GM13977 (cell line): ENCODE data around the gene FTO.

ENCODE experiments used
- DNase-seq: peaks from one replicate; pipeline ENCODE4 v3.0.0; 2012; ENCODE audit warnings: low spot score
- in situ Hi-C: fragments of 300-500 bp; cut with MboI; formaldehyde crosslinking; loops from one replicate; pipeline ENCODE4 v1.12.0; 2022; ENCODE audit warnings: low sequenced_read_pairs, low pct_unique_long_range_greater_than_20kb, mixed read lengths, inconsistent platforms; ENCODE audit not compliant: unreplicated experiment
- TF ChIP-seq, protein P1 (sequence below): IDR thresholded peaks from 2 replicates; pipeline ENCODE4 v1.5.1; 2012; ENCODE audit warnings: mild to moderate bottlenecking, control low read depth; ENCODE audit not compliant: insufficient read depth; ENCODE audit errors: extremely low read depth, missing control alignments

FTO gene

DNA sequence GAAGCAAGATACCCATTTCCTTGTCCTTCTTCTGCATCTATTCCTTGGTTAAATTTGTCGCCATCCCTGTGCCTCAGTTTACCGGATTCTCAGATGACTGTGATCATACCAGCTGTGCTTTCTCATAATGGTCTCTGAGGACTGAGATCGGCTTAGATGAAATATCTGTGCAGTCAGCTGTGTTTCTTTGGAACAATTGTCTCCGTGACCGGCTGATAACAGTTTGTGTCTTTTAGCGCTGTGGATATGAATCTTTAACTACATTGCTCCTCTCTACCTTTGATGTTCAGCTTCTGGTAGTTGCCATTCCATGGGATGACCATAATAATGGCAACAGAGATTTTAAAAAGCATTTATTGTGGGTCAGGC, 473 bp downstream of the FTO start:
- no peak for DNase-seq

DNA sequence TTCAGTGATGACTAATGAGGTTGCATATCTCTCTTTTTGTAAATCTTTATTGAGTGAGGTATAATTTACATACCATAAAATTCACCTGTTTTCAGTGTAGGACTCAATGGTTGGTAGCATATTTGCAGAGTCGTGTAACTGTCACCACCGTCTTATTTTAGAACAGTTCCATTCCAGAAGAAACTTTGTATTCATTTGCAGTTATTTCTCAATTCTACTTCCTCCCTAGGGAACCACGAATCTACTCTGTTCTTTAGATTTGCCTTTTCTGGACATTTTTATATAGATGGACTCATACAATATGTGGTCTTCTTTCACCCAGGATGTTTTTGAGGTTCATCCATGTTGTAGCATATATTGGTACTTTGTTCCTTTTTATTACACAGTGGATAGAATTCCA, 3.7 kb downstream of the FTO start:
- TF ChIP-seq, protein P1, sequence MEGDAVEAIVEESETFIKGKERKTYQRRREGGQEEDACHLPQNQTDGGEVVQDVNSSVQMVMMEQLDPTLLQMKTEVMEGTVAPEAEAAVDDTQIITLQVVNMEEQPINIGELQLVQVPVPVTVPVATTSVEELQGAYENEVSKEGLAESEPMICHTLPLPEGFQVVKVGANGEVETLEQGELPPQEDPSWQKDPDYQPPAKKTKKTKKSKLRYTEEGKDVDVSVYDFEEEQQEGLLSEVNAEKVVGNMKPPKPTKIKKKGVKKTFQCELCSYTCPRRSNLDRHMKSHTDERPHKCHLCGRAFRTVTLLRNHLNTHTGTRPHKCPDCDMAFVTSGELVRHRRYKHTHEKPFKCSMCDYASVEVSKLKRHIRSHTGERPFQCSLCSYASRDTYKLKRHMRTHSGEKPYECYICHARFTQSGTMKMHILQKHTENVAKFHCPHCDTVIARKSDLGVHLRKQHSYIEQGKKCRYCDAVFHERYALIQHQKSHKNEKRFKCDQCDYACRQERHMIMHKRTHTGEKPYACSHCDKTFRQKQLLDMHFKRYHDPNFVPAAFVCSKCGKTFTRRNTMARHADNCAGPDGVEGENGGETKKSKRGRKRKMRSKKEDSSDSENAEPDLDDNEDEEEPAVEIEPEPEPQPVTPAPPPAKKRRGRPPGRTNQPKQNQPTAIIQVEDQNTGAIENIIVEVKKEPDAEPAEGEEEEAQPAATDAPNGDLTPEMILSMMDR = no peak
- no peak for DNase-seq
- in situ Hi-C loops = no loop called here

More for the DNA sequence above, 473 bp downstream of the FTO start:
- TF ChIP-seq, protein P1 = no peak
- in situ Hi-C loops = no loop called here

GRCh38 chr16:53708490-53708889, 4.5 kb downstream of the FTO start:
- in situ Hi-C loops = no loop called here
- no peak for DNase-seq
- TF ChIP-seq, protein P1 = no peak

GRCh38 chr16:53711390-53711789, 7.4 kb downstream of the FTO start:
- no peak for DNase-seq
- TF ChIP-seq, protein P1 = no peak
- in situ Hi-C loops = no loop called here

- TF ChIP-seq, protein P1 = no peak
- DNase-seq = no peak
- in situ Hi-C loops = no loop called here
These were observed 8.1 kb downstream of the FTO start for GRCh38 chr16:53712065-53712464.

DNA sequence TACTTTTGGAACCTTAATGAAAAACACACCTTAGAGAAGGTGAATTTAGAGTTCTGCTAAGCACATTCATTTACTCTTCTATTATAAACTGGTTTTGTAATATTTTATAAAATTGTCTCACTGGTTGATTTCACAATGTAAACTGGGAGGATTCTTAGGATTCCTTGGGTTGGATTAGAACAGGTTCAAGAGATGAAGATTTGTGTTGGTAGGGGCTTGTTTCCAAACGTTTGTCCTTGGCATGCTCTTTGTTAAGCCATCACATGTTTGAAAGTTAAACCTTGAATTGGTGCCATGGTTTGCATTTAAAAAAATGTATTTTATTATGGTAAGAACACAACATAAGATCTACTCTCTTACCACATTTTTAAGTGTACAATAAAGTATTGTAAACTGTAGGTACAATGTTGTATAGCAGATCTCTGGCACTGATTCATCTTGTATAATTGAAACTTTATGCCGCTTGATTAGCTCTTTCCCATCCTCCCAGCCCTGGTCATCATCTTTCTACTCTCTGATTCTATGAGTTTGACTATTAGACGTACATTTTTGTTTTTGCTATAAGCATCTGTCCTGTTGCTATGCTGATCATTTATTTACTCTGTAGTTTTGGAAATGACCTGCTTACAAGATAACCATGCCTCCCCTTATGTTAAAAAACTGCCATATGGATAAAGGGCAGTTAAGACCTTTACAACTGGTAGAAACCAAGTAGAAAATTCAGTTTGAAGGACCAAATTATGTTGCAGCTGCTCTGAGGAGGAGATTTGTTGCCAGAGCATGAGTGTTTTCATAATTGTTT, 9.6 kb downstream of the FTO start:
- DNase-seq = no peak
- in situ Hi-C loops = no loop called here
- TF ChIP-seq, protein P1 = no peak
